Gastroesophageal sphincter (tissue), 4 donors: ENCODE measurements around the gene EPSTI1. TPM values are rescaled to one million over a fixed set of nuclear protein-coding genes. Genes with fewer than 3 reads are reported as not detected.
A peak's percentile ranks its signal among the peaks of the same experiment; 100 is the strongest.
"Not testable (repeated sequence)": the region's sequence is repeated elsewhere in the genome, so short reads cannot be mapped to it uniquely, and the experiment has no call there.

Experiments used
- ATAC-seq: fragments of 150-250 bp; one replicate; pipeline ENCODE4 v1.9.1; 2016; ENCODE audit warnings: mild to moderate bottlenecking, moderate library complexity
- H3K27ac ChIP-seq, 4 donors: fragments of 200-600 bp; sonication (generic) in 3 of 4; 1 replicate in 3 of 4; 2 replicates in 1 of 4; pipeline ENCODE4 v1.5.1; 2016 to 2019
- H3K27me3 ChIP-seq: fragments of 200-600 bp; sonication (generic); one replicate; pipeline ENCODE4 v1.5.1; 2019
- H3K36me3 ChIP-seq, 2 donors: fragments of 200-600 bp; sonication (generic); one replicate each; pipeline ENCODE4 v1.5.1; 2019; ENCODE audit warnings: control low read depth in 1 of 2
- H3K4me1 ChIP-seq, 3 donors: fragments of 200-600 bp; sonication (generic); 1 replicate in 2 of 3; 2 replicates in 1 of 3; pipeline ENCODE4 v1.5.1; 2016 to 2019; ENCODE audit warnings: control low read depth in 2 of 3
- H3K4me3 ChIP-seq, 2 donors: fragments of 200-600 bp; sonication (generic); one replicate each; pipeline ENCODE4 v1.5.1; 2019; ENCODE audit warnings: mild to moderate bottlenecking in 1 of 2, moderate library complexity in 1 of 2
- H3K9me3 ChIP-seq, 3 donors: fragments of 200-600 bp; sonication (generic); one replicate each; pipeline ENCODE4 v1.5.1; 2017 to 2019; ENCODE audit warnings: control low read depth in 2 of 3
- CTCF ChIP-seq, 4 experiments: fragments of 200-600 bp in 2 of 4; fragments of 450-650 bp in 2 of 4; sonication (generic) in 1 of 4; IDR thresholded peaks; one replicate each; pipeline ENCODE4 v1.5.1; 2017 to 2019; ENCODE audit warnings: antibody characterized with exemption in 4 of 4, mild to moderate bottlenecking in 2 of 4, moderate library complexity in 2 of 4
- EP300 ChIP-seq: sonication (generic); formaldehyde crosslinking; IDR thresholded peaks from one replicate; pipeline ENCODE4 v1.6.1; 2017; ENCODE audit warnings: antibody characterized with exemption, mild to moderate bottlenecking
- POLR2A ChIP-seq, 2 donors: fragments of 450-650 bp; IDR thresholded peaks; one replicate each; pipeline ENCODE4 v1.6.1; 2017; ENCODE audit warnings: antibody characterized with exemption in 2 of 2, mild to moderate bottlenecking in 2 of 2, moderate library complexity in 1 of 2
- POLR2AphosphoS5 ChIP-seq: sonication (generic); formaldehyde crosslinking; IDR thresholded peaks from one replicate; pipeline ENCODE4 v1.6.1; 2017; ENCODE audit warnings: antibody characterized with exemption
- WGBS, 2 donors: methylation state at CpG; one replicate each; pipeline ENCODE4 v1.1.5; 2018; ENCODE audit warnings: low coverage in 1 of 2; 5-methylcytosine and 5-hydroxymethylcytosine counted together
- total RNA-seq, 4 donors: library from RNA; depleted of rRNA; stranded (reverse); fragments of >200 nt; gene quantifications; one replicate each; pipeline ENCODE4 v1.1.0, GENCODE V29; 2016

Gene EPSTI1
- total RNA-seq, 4 donors from 2014 or later, result 6.1 to 13.3 (median 7.8) TPM

GRCh38 chr13:42994878-42995277 is 2.8 kb upstream of the EPSTI1 start:
- no peak for TF ChIP-seq EP300
- no peaks in the 10 kb centered on the region for H3K9me3 ChIP-seq
- H3K4me3 ChIP-seq, result no peak overlapping the region
- H3K36me3 ChIP-seq, result no peaks in the 10 kb centered on the region
- no peak for ATAC-seq
- no peak overlapping the region for H3K27ac ChIP-seq
- peaks cover 4 to 24% (median 6%) of the 10 kb centered on the region in 3 donors for H3K4me1 ChIP-seq
- WGBS, 2 donors, result 100% methylated on average over 1 of the region's 1 CpG
- H3K27me3 ChIP-seq, result no peaks in the 10 kb centered on the region

GRCh38 chr13:42992764-42993122 is 702 bp upstream of the EPSTI1 start:
- peak overlapping the region in 1 of 2 donors; percentile 83 for H3K4me3 ChIP-seq
- H3K36me3 ChIP-seq, result no peaks in the 10 kb centered on the region
- H3K27me3 ChIP-seq, result no peaks in the 10 kb centered on the region
- peaks cover 4 to 26% (median 6%) of the 10 kb centered on the region in 3 donors for H3K4me1 ChIP-seq
- ATAC-seq, result peak; percentile 8
- no peaks in the 10 kb centered on the region for H3K9me3 ChIP-seq
- TF ChIP-seq CTCF (IDR thresholded peaks at IDR 0.05) (no peak), POLR2A (IDR thresholded peaks at IDR 0.05) (no peak), POLR2AphosphoS5 (no peak), EP300 (no peak)
- WGBS, 2 donors, result 54 to 65% methylated on average over 3 to 4 of the region's 4 CpGs
- peak overlapping the region in 2 of 4 donors; percentile 87 for H3K27ac ChIP-seq

GRCh38 chr13:42991233-42991897 is 676 bp downstream of the EPSTI1 start:
- H3K4me1 ChIP-seq, result peaks cover 4 to 26% (median 6%) of the 10 kb centered on the region in 3 donors
- H3K4me3 ChIP-seq, result peak overlapping the region; percentile 71 to 83
- not testable (repeated sequence) for H3K36me3 ChIP-seq, H3K27me3 ChIP-seq, H3K9me3 ChIP-seq
- H3K27ac ChIP-seq, result peak overlapping the region; percentile 14 to 87 (median 83)
- peak; percentile 14 for ATAC-seq
- WGBS, 2 donors, result 59 to 72% methylated on average over 6 to 14 of the region's 15 CpGs

- ATAC-seq, result no peak
- Histone ChIP-seq H3K27ac (peak overlapping the region in 3 of 4 donors; percentile 79 to 87 (median 87)), H3K36me3 (no peaks in the 10 kb centered on the region), H3K9me3 (no peaks in the 10 kb centered on the region), H3K4me3 (peak overlapping the region; percentile 71 to 83), H3K27me3 (no peaks in the 10 kb centered on the region), H3K4me1 (peaks cover 4 to 33% (median 6%) of the 10 kb centered on the region in 3 donors)
- TF ChIP-seq CTCF (IDR thresholded peaks at IDR 0.05) (no peak), POLR2A (IDR thresholded peaks at IDR 0.05) (no peak), POLR2AphosphoS5 (no peak), EP300 (no peak)
- 36 to 64% methylated on average over 10 of the region's 10 CpGs for WGBS, 2 donors
These were observed 1.5 kb downstream of the EPSTI1 start for GRCh38 chr13:42990291-42991232.

GRCh38 chr13:42986176-42986574 is 5.9 kb downstream of the EPSTI1 start:
- 90 to 92% methylated on average over 2 to 5 of the region's 7 CpGs for WGBS, 2 donors
- H3K27ac ChIP-seq, result peak overlapping the region in 2 of 4 donors; percentile 9 to 40
- H3K27me3 ChIP-seq, result no peaks in the 10 kb centered on the region
- H3K4me1 ChIP-seq, result peaks cover 3 to 30% (median 4%) of the 10 kb centered on the region in 3 donors
- no peak for TF ChIP-seq POLR2AphosphoS5
- TF ChIP-seq EP300, result no peak
- no peak for TF ChIP-seq CTCF (IDR thresholded peaks at IDR 0.05)
- no peak for TF ChIP-seq POLR2A (IDR thresholded peaks at IDR 0.05)
- H3K36me3 ChIP-seq, result no peaks in the 10 kb centered on the region
- H3K4me3 ChIP-seq, result no peak overlapping the region
- no peak for ATAC-seq
- no peaks in the 10 kb centered on the region for H3K9me3 ChIP-seq
